Left forelimb (tissue), 1 donor: ENCODE results near the gene GNAI1.

Experiments used
- DNase-seq: peaks from one replicate; pipeline ENCODE4 v3.0.0-alpha.2; 2018; ENCODE audit warnings: low spot score

Gene GNAI1

GRCh38 chr7:80253237-80253636, 118.6 kb downstream of the GNAI1 start:
- no peak for DNase-seq

GRCh38 chr7:80253653-80254052, 119.0 kb downstream of the GNAI1 start:
- DNase-seq = no peak

- DNase-seq = no peak
Measured at GRCh38 chr7:80255656-80256055, 121.0 kb downstream of the GNAI1 start.

GRCh38 chr7:80257756-80258155, 123.1 kb downstream of the GNAI1 start:
- DNase-seq = no peak

- no peak for DNase-seq
Measured at GRCh38 chr7:80260606-80261005, 126.0 kb downstream of the GNAI1 start.

- no peak for DNase-seq
Measured at GRCh38 chr7:80263333-80263732, 128.7 kb downstream of the GNAI1 start.

- DNase-seq = no peak
Measured at GRCh38 chr7:80263821-80264220, 129.2 kb downstream of the GNAI1 start.

- no peak for DNase-seq
Measured at GRCh38 chr7:80264769-80265495, 130.3 kb downstream of the GNAI1 start.

- DNase-seq = no peak
Measured at GRCh38 chr7:80272560-80273239, 138.1 kb downstream of the GNAI1 start.

GRCh38 chr7:80273327-80273726, 138.7 kb downstream of the GNAI1 start:
- DNase-seq = no peak

GRCh38 chr7:80275192-80275605, 140.6 kb downstream of the GNAI1 start:
- DNase-seq = no peak
